Tibial nerve (tissue), 4 donors: Measurements from ENCODE around the gene CFAP206.

Source experiments
- CTCF ChIP-seq, 5 experiments: fragments of 200-600 bp in 3 of 5; fragments of 450-650 bp in 2 of 5; sonication (generic) in 3 of 5; IDR thresholded peaks; one replicate each; pipeline ENCODE4 v1.5.1; 2016 to 2019; ENCODE audit warnings: antibody characterized with exemption in 5 of 5, mild to moderate bottlenecking in 3 of 5, moderate library complexity in 2 of 5
- EP300 ChIP-seq, 2 donors: sonication (generic); formaldehyde crosslinking; IDR thresholded peaks; one replicate each; pipeline ENCODE4 v1.6.1; 2017; ENCODE audit warnings: antibody characterized with exemption in 2 of 2, mild to moderate bottlenecking in 1 of 2
- POLR2A ChIP-seq, 2 donors: fragments of 450-650 bp; IDR thresholded peaks; one replicate each; pipeline ENCODE4 v1.6.1; 2017; ENCODE audit warnings: antibody characterized with exemption in 2 of 2, mild to moderate bottlenecking in 2 of 2, moderate library complexity in 2 of 2

- TF ChIP-seq CTCF (IDR thresholded peaks at IDR 0.05) (no peak), EP300 (IDR thresholded peaks at IDR 0.05) (no peak), POLR2A (IDR thresholded peaks at IDR 0.05) (no peak)
Observed at GRCh38 chr6:87366899-87367298, 40.9 kb upstream of the CFAP206 start.
